SKM-1 (cell line): Measurements from ENCODE around the gene CGNL1.

ENCODE experiments used
- DNase-seq: peaks from one replicate; lab custom pipeline; 2025; ENCODE audit not compliant: unreplicated experiment; lab: John Stamatoyannopoulos, UW

CGNL1 gene

GRCh38 chr15:57353317-57353804 is 22.9 kb upstream of the CGNL1 start:
- DNase-seq = no peak

- DNase-seq = no peak
Measured at GRCh38 chr15:57354436-57355123, 21.7 kb upstream of the CGNL1 start.

GRCh38 chr15:57355259-57355658 is 21.0 kb upstream of the CGNL1 start:
- no peak for DNase-seq

- no peak for DNase-seq
Measured at GRCh38 chr15:57356178-57356577, 20.1 kb upstream of the CGNL1 start.

GRCh38 chr15:57356636-57357035 is 19.7 kb upstream of the CGNL1 start:
- no peak for DNase-seq

GRCh38 chr15:57357799-57358198 is 18.5 kb upstream of the CGNL1 start:
- no peak for DNase-seq

GRCh38 chr15:57358571-57358970 is 17.7 kb upstream of the CGNL1 start:
- no peak for DNase-seq

- no peak for DNase-seq
Measured at GRCh38 chr15:57363661-57364060, 12.6 kb upstream of the CGNL1 start.

- peak; percentile 56 for DNase-seq
Measured at GRCh38 chr15:57364282-57365007, 11.9 kb upstream of the CGNL1 start.

- DNase-seq = no peak
Measured at GRCh38 chr15:57367556-57367955, 8.7 kb upstream of the CGNL1 start.

GRCh38 chr15:57370929-57371328 is 5.4 kb upstream of the CGNL1 start:
- DNase-seq = no peak

- DNase-seq = no peak
Measured at GRCh38 chr15:57373251-57373881, 2.9 kb upstream of the CGNL1 start.

GRCh38 chr15:57373882-57374276 is 2.4 kb upstream of the CGNL1 start:
- DNase-seq = no peak

- DNase-seq = no peak
Measured at GRCh38 chr15:57376696-57377477, 582 bp downstream of the CGNL1 start.

GRCh38 chr15:57377478-57377847 is 1.2 kb downstream of the CGNL1 start:
- no peak for DNase-seq

GRCh38 chr15:57379487-57379886 is 3.2 kb downstream of the CGNL1 start:
- DNase-seq = no peak

- DNase-seq = no peak
Measured at GRCh38 chr15:57380854-57381253, 4.5 kb downstream of the CGNL1 start.

GRCh38 chr15:57382215-57382614 is 5.9 kb downstream of the CGNL1 start:
- no peak for DNase-seq

- no peak for DNase-seq
Measured at GRCh38 chr15:57382969-57383368, 6.7 kb downstream of the CGNL1 start.

- no peak for DNase-seq
Measured at GRCh38 chr15:57384024-57384423, 7.7 kb downstream of the CGNL1 start.

- no peak for DNase-seq
Measured at GRCh38 chr15:57384816-57385215, 8.5 kb downstream of the CGNL1 start.
